ENCODE data around the gene TTC23L. TPM values are rescaled to one million over a fixed set of nuclear protein-coding genes. Genes with fewer than 3 reads are reported as not detected.

The TTC23L gene
- total RNA-seq, 1 donor from 2014 or later, result not detected

GRCh38 chr5:34843497-34843896 is 4.5 kb downstream of the TTC23L start:
- Histone ChIP-seq H3K4me1 (peaks cover 12% of the 10 kb centered on the region), H3K36me3 (no peaks in the 10 kb centered on the region), H3K27ac (replicated peaks) (no peak overlapping the region), H3K4me3 (no peak overlapping the region), H3K9me3 (replicated peaks) (no peaks in the 10 kb centered on the region), H3K27me3 (ENCODE audit: low read depth) (no peaks in the 10 kb centered on the region)
- no peak for DNase-seq
- intact Hi-C loops (cut with micrococcal nuclease), result no loop called here
- TF ChIP-seq CTCF (IDR thresholded peaks at IDR 0.05; ENCODE audit: borderline replicate concordance), result no peak

GRCh38 chr5:34844106-34844505 is 5.1 kb downstream of the TTC23L start:
- Histone ChIP-seq H3K9me3 (replicated peaks) (no peaks in the 10 kb centered on the region), H3K27ac (replicated peaks) (no peak overlapping the region), H3K4me3 (no peak overlapping the region), H3K4me1 (peaks cover 6% of the 10 kb centered on the region), H3K36me3 (no peaks in the 10 kb centered on the region), H3K27me3 (ENCODE audit: low read depth) (no peaks in the 10 kb centered on the region)
- intact Hi-C loops (cut with micrococcal nuclease), result no loop called here
- no peak for DNase-seq
- TF ChIP-seq CTCF (IDR thresholded peaks at IDR 0.05; ENCODE audit: borderline replicate concordance), result no peak

- no peak for DNase-seq
- intact Hi-C loops (cut with micrococcal nuclease), result no loop called here
Observed at GRCh38 chr5:34844999-34845398, 6.0 kb downstream of the TTC23L start.

GRCh38 chr5:34847056-34847455 is 8.1 kb downstream of the TTC23L start:
- intact Hi-C loops (cut with micrococcal nuclease), result no loop called here
- Histone ChIP-seq H3K9me3 (replicated peaks) (no peaks in the 10 kb centered on the region), H3K27ac (replicated peaks) (no peak overlapping the region), H3K4me1 (no peaks in the 10 kb centered on the region), H3K36me3 (no peaks in the 10 kb centered on the region), H3K4me3 (no peak overlapping the region), H3K27me3 (ENCODE audit: low read depth) (no peaks in the 10 kb centered on the region)
- no peak for DNase-seq
- no peak for TF ChIP-seq CTCF (IDR thresholded peaks at IDR 0.05; ENCODE audit: borderline replicate concordance)

More at GRCh38 chr5:34844999-34845398, 6.0 kb downstream of the TTC23L start:
- Histone ChIP-seq H3K36me3 (no peaks in the 10 kb centered on the region), H3K4me3 (no peak overlapping the region), H3K27ac (replicated peaks) (no peak overlapping the region), H3K4me1 (no peaks in the 10 kb centered on the region), H3K27me3 (ENCODE audit: low read depth) (no peaks in the 10 kb centered on the region), H3K9me3 (replicated peaks) (no peaks in the 10 kb centered on the region)
- TF ChIP-seq CTCF (IDR thresholded peaks at IDR 0.05; ENCODE audit: borderline replicate concordance), result no peak

- no peaks in the 10 kb centered on the region for H3K27me3 ChIP-seq (ENCODE audit: low read depth)
- DNase-seq, result no peak
- intact Hi-C loops (cut with micrococcal nuclease), result no loop called here
- H3K4me3 ChIP-seq, result no peak overlapping the region
- H3K4me1 ChIP-seq, result no peaks in the 10 kb centered on the region
- TF ChIP-seq CTCF (IDR thresholded peaks at IDR 0.05; ENCODE audit: borderline replicate concordance), result no peak
- H3K36me3 ChIP-seq, result no peaks in the 10 kb centered on the region
- H3K9me3 ChIP-seq (replicated peaks), result no peaks in the 10 kb centered on the region
- no peak overlapping the region for H3K27ac ChIP-seq (replicated peaks)
Observed at GRCh38 chr5:34847552-34847951, 8.6 kb downstream of the TTC23L start.

GRCh38 chr5:34848230-34848629 is 9.3 kb downstream of the TTC23L start:
- H3K9me3 ChIP-seq (replicated peaks), result no peaks in the 10 kb centered on the region
- no peaks in the 10 kb centered on the region for H3K36me3 ChIP-seq
- TF ChIP-seq CTCF (IDR thresholded peaks at IDR 0.05; ENCODE audit: borderline replicate concordance), result no peak
- H3K27me3 ChIP-seq (ENCODE audit: low read depth), result no peaks in the 10 kb centered on the region
- DNase-seq, result no peak
- H3K4me1 ChIP-seq, result no peaks in the 10 kb centered on the region
- intact Hi-C loops (cut with micrococcal nuclease), result no loop called here
- H3K27ac ChIP-seq (replicated peaks), result no peak overlapping the region
- no peak overlapping the region for H3K4me3 ChIP-seq
